DMS79 (cell line): ENCODE measurements around the gene IQCK.

Source experiments
- DNase-seq: peaks from one replicate; lab custom pipeline; 2025; lab: John Stamatoyannopoulos, UW

The IQCK gene

DNA sequence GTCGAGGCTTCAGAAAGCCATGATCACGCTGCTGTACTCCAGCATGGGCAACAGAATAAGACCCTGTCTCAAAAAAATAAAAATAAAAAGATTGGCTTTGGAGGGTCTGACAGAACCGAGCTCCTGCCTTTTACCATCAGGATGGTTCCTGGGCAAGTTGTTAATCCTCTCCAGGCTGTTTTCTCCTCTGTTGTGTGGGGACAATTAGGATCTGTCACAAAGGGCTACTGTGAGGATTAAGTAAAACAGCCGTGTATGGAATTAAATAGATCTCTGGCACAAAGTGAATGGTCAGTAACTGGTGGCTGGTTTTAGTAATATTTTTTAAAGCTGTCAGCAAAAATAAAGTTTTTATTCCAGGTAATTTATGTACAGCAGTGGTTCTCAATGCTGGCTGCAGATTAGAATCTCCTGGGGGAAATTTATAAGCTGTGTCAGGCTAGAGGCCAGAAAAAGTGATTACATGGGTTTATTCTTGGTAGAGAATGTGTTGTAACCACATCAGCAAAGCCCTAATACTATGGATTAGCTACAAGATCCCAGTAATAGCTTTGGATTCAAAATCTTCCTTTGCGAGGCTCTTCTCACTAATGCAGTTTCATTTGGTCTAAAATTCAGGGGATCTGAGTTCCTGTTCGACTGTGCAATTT, 119.4 kb downstream of the IQCK start:
- DNase-seq, result no peak

DNA sequence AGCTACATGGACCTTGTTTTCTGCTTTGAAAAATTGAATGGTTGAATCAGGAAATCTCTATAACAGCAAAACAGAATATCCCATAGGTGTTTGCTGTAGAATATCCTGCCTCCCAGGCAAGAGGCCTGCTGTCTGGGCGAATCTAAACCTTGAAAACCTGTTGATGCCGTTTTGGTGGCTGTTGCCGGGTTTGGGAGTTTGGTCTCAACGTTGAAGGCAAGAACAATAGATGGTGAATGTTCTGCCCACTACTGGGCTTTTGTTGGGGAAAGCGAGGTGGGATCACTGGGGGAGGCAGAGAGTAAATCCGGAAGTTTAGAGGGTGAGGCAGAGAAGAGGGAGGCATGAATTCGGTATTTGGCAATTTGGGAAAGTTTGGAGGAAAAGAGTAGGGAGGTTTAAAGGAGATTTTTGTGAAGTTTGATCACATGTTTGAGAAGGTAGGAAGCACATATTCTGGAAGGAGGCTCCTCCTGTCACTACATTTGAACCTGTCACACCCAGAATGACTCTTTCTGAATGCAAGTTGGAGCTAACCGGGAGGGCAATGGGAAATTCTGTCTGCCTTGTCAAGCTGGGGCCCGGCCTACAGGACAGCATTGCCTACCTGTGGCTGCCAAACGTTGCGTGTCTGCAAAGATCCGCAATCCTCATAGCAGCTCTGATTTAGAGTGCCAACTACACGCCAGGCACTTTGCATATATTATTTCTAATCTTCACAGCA, 120.1 kb downstream of the IQCK start:
- no peak for DNase-seq

DNA sequence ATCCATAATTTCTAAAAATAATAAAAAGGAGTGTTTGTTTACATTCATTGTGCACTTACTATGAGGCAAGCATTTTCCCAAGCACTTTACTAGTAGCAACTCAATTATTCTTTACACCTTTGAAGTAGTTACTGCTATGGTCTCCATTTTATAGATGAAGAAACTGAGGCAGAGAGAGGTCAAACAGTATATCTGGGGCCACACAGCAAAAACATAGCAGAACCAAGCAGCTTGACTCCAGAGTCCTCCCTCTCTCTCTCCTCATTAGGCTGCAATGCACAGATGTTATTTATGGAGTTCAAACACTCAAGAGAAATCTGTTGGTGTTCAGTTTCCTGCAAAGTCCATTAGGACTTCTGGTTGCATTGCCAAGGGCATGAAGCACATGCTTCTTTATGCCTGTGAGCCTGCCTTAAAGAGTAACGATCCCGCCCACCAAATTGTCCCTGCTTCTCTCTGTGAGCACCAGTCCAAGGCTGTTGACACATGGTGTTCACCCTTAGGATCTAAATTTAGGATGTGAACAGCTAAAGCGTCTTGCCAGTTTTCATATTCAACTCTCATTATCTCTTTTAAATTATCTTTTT, 122.5 kb downstream of the IQCK start:
- peak; percentile 32 for DNase-seq

DNA sequence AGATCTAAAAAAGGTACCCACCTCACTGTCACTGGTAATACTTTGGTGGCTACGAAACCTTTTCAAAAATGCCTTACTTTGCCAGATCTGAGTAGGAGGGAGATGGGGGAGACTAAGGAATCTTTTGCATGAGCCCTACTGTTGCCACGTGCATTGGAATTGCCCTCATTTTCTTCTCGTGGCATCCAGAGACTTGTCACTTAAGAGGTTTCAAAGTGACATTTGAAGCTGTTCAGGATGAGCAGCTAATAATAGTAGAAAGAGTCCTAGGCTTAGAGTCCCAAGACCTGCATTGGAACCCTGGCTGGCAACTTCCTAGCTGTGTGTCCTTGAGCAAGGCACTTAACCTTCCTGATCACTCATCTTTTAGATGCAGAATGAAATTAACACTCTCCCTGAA, 123.1 kb downstream of the IQCK start:
- DNase-seq, result no peak

DNA sequence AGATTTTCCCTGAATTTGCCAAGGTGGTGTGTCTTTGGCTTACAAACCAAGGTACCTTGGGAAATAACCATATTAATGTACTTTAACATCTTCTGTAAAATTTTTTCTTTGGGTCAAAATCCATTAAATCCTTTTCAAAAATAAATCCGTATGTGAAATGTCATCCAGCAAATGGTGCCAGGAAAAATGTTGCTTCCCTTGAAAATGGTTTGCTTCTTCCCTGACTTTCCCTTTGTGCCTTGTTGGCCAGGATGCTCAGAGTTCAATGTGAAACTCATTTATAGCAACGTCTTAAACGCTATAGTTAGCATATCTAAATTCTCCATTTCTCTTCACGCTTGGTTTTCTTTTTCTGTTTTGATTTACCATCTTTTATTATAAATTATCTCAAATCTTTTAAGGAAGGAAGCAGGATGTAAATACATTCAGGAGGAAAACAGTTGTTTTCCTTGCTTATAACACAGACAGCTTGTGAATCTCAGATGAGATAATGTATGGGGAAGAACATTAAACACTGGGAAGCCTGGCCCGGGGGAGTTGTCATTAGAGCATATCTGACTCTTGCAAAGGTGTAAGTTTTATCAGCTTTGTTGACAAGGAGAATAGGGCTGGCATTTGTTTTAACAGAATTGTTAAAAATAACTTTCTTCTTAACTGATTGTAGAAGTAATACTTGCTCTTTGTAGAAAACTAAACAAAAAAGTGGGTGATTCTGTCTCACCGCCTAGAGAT, 124.5 kb downstream of the IQCK start:
- no peak for DNase-seq

DNA sequence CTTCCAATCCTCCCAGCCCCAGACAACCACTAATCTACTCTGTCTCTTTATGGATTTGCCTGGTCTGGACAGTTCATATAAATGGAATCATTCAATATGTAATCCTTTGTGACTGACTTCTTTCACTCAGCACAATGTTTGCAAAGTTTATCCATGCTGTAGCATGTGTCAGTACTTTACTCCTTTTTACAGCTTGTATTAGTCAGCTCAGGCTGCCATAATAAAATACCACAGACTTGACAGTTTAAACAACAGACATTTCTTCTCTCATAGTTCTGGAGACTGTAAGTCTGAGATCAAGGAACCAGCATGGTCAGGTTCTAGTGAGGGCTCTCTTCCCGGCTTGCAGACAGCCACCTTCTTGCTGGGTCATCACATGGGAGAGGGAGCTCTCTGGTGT, 125.3 kb downstream of the IQCK start:
- DNase-seq, result no peak

DNA sequence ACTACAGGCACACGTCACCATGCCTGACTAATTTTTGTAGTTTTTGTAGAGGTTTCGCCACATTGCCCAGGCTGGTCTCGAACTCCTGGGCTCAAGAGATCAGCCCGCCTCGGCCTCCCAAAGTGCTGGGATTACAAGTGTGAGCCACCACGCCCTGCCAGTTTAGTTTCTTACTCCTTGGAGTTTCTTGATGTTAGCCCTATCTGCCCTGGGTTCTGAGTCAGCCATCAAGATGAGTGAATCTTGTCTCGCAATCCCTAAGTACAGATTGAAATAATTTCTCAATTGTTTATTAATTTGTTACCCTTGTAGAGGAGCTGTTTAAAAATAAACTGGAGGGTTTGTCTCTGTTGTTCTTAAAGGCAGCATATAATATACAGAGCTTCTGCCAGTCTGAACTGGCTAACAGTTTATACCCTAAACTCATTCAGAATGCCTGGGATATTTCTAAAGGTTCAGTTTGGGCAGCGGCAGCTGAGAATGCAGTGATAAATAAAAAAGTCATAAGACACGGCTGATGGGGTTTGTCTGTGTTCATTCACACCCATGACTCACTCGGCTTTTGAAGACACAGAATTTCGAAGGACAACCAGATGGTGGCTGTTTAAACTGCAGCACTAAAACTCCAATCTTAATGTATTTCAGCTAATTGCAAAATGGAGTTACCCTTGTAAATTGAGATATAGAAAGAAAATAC, 127.0 kb downstream of the IQCK start:
- DNase-seq, result no peak

DNA sequence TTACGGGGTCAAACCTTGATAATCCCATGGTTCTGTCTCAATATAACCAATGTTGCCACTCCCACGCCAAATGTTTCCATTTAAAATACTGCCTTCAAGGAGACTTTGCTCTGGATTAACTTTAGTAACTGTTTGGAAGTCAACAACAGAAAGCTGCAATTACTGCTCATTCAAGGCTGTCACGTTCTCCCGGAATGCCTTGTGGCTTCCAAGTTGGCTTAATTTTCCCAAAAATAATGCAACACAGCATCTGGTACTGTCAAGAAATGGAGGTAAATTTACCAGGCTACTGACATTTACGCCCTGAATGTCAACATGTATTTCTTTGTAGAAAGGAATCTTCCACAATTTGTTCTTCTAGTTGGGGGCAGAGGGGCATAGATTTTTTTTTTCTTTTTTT, 128.4 kb downstream of the IQCK start:
- no peak for DNase-seq

DNA sequence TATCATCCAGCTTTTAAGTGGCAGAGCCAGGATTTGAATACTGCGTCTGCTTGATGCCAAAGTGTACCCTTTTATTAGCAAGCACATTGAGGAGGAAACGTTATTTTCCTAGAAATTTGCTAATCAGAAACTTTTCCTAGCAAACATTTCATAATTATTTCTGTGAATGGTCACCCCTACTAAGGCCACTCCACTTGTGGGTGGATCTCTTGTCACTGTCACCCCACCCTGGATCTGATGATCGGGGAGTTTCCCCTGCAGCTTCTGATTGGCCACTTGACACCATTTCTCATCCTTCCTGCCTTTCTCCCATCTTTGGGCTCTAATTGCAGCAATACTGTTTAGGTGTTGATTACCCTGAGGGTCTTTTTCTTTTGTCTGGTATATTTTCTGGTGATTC, 130.7 kb downstream of the IQCK start:
- no peak for DNase-seq

DNA sequence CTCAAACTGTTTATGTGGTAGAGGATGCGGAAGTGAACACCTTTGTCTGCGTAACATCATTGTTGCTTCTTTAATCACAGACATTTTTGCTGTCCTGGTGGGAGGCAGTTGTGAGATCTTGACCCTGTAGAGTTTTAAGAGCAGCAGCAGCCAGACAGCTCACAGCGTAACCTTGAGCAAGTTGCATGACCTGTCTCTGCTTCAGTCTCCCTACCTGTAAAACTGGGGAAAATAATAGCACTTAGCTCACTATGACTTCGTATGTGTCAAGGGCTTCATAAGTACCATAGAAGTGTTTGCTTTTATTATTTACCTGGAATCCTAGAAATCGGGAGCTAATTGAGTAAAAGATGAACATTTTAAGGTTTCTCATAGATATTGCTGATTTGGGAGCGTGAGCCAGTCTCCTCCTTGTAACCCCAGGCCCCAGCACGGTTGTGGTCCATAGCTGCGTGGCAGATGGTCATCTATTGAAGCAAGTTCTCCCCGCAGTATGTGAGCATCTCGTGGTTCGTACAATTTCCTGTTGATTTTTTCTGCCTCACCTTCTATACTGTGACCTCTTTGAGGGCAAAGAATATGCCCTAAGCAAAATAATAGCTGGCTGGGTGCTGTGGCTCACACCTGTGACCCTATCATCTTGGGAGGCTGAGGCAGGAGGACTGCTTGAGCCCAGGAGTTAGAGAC, 132.2 kb downstream of the IQCK start:
- DNase-seq, result peak; percentile 46

DNA sequence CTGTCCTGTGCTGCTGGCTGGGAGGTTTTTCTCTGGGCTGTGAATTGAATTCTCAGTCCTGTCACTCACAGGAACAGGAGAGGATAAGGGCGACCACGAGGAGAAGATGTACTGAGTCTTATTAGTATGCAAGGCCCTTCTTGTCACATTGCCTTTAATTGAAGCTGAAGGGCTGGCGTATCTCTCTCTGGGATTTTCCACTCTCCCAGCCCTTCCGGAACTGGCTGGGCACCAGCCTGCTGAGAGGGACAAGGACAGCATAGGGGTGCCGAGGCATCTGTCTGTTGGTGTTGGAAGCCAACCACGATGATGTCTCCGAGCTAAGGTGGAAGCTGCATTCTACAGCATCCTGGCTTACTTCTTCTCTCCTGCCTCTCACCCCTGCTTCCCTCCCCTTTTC, 133.4 kb downstream of the IQCK start:
- DNase-seq, result no peak

DNA sequence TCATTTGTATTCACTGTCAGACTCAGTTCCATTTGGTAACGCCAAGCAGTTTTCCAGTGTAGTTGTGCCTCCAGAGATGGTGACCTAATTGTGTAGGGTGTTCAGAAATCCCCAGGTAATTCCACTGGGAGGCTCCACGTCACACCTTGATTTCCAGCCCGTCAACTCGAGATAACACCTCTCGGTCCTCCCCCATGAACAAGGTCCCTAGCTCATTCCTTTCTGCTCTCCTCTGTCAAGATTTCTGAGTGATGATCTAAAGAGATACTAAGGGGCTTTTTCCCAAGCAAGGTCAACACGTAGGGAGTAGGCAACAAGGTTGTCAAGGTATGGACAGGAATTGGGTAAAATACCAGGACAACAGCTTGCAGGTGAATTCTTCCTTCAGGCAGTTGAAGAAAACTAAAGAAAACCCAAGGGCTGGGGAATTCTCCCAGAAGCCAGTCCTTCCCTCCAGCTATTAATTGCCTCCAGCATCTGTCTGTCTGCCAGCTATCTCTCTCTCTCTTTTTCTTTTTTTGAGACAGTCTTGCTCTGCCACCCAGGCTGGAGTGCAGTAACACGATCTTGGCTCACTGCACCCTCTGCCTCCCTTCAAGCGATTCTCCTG, 135.2 kb downstream of the IQCK start:
- no peak for DNase-seq

DNA sequence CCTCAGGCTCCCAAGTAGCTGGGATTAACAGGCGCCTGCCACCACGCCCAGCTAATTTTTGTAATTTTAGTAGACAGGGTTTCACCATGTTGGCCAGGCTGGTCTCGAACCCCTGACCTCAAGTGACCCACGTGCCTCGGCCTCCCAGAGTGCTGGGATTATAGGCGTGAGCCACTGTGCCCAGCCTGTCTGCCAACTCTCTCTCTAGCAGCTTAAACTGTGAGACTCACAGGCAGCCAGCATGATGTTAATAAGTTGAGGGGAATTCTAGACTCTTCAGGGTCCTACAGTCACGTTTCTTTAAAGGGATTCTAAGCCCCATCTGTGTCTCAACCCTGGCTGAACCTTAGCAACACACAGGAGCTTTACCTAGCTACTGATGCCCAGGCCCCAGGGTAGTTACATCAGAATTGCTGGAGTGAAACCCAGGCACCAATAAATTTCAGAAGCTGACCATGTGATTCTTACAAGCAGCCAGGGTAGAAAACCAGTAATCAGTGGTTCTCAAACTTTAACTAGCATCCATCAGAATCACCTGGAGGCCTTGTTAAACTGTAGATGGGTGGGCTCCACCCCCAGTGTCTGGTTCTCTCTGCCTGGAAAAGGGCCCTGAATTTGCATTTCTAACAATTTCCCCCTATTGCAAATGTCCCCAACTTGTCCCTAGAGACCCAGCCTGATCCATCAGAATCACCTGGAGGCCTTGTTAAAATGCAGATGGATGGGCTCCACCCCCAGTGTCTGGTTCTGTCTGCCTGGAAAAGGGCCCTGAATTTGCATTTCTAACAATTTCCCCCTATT, 135.9 kb downstream of the IQCK start:
- DNase-seq, result no peak

DNA sequence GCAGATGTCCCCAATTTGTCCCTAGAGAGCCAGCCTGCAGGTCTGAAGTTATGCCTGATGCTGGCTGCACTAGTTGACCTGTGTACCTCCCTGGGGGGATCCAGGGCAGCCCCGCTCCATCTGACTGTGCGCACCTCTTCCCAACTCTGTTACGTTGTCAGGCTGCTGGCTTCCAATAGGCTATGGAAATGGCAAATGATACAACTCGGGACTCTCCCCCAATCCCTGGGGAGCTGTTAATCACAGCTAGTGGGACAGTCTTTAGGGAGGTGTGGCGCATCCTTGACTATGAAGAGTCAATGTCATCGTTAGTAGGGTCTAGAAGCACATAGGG, 136.4 kb downstream of the IQCK start:
- no peak for DNase-seq

DNA sequence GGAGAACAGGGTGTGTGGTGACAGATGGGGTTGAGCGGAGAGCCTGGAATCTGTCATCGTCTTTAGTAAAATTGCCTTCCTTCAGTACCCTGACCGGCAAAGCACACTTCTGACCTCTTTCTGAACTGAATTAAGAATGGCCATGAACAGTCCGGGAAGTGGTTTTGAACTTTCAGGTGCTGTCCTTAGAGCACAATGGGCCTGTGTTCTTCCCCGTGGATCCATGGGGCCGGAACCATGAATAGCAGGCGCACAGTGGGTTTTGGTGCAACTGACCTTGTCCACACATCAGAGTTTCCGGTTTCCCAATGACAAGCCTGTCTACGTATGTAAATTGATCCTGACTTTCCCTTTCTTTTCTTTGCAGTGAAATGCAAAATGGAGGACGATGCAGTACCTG, 138.0 kb downstream of the IQCK start:
- no peak for DNase-seq

DNA sequence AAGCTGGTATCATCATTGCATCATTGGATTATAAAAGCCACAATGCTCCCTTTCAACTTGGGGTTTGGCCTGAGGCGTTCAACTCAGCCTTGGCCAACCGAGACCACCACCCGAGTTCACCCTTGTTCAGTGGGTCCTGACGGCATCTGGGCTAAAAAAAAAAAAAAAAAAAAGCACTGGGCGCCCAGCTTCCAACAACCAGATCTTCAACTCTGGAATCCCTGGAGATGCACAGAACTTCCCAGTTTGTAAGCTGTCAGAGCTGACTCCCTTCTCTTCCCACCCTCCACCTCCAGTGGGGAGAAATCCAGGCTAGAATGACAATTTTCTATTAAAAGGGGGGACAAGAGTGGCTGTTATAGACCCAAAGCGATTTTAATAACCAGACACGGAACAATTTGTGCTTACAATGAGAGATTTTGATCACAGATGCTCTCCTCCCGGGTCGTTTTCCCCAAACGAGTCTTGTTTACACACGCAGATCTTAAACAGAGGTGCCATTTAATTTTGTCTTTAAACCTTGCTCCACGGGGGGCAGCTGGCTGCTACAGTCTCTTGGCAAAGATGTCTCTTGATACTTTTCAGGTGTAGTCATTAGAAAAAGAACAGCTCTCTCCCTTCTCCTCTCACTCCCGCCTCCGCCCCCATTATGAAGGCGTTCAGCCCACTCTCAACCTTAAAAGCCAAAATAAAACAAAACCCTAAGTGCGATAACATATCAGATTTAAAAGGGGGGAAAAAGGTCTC, 139.7 kb downstream of the IQCK start:
- DNase-seq, result no peak

DNA sequence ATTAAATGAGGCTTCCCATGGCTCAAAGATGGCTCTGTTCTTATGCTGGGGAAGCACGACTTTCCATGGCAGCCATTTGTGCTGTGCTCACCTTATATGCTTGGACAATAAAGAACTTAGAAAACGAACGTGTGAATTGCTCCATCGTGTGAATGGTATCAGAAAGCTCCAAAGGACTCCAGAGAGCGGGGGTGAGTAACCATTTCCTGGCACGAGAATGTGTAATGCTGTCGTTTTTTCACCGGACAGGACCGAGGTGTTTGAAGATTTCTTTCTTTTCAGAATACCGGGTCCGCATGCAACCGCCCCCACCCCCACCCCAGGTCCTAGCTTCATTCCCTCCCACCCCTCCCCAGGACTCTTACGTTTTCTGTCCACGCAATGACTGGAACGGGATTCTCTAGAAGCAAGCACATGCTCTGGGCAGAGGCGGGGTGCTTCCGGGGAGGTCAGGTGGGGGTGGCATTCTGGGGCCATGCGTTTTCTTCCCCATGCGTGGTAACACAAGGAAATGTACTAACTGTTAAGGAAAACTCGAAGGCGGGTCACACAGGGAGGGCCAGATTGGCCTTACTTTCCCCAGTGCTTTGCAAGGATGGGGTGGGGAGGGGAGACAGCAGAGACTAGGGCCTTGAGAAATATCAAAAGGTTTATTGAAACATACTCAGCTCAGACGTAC, 140.4 kb downstream of the IQCK start:
- DNase-seq, result no peak

DNA sequence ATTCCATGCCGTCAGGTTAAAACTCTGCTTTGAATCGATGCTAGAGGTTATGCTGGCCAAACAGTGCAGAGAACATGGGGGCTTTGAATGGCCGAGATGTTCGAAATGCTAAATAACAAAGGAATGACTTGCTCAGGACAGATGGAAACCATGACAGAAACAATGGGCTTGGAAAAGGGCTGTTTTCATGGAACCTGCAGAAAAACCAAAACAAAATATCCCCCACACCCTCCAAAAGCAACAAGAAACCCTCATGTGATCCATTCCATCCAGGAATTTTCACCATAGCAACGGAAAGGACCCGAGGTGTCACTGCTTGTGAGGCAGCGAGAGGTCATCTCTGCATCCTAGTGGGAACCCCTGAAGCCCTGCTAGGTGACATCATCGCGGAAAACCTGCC, 141.1 kb downstream of the IQCK start:
- DNase-seq, result no peak

DNA sequence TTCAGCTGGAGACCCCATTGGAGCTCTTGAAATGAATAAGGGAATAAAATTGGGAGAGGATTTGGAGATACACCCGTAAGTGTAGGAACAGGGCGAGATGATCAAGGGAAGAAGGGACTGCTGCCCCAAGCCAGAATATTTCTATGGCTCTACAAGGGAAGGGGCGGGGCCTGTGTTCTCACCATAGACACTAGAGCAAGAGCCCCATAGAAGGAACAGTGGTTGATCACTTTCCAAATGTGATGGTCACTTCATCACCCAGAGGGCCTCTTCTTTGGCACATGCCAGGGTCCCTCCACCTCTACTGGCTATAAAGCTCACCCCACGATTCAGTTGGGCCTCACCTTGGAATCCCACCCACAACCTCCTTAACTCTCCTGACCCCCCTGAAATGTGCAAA, 141.5 kb downstream of the IQCK start:
- no peak for DNase-seq
